Right lobe of liver (tissue), 4 donors: ENCODE measurements around the gene SPP2.

Source experiments
- CTCF ChIP-seq, 4 donors: fragments of 200-600 bp in 3 of 4; fragments of 450-650 bp in 1 of 4; IDR thresholded peaks; one replicate each; pipeline versions ENCODE4 v1.5.1 to v1.8.0; 2016 to 2022; ENCODE audit warnings: antibody characterized with exemption in 4 of 4, mild to moderate bottlenecking in 2 of 4
- POLR2A ChIP-seq: fragments of 450-650 bp; IDR thresholded peaks from one replicate; pipeline ENCODE4 v1.6.1; 2017; ENCODE audit warnings: antibody characterized with exemption, mild to moderate bottlenecking
- donor health status: DM: no; HTN: no; CAD: no.
- donor health status: DM: no; HTN: no; CAD: no.
- donor health status: DM: no; HTN: yes; CAD: no.

GRCh38 chr2:234005126-234005525 lies 45.4 kb upstream of the SPP2 start:
- no peak for TF ChIP-seq CTCF (IDR thresholded peaks at IDR 0.05)
- TF ChIP-seq POLR2A, result no peak
